Kidney epithelial cell (primary cell): ENCODE results near the gene RAB20. TPM values are rescaled to one million over a fixed set of nuclear protein-coding genes. Genes with fewer than 3 reads are reported as not detected.

Source experiments
- DNase-seq: peaks from one replicate; pipeline ENCODE4 v3.0.0-alpha.2; 2010; ENCODE audit warnings: low read depth
- H3K27me3 ChIP-seq: 2 replicates; pipeline ENCODE4 v1.6.0; 2011; ENCODE audit warnings: low read length; ENCODE audit not compliant: control insufficient read depth, insufficient read depth
- H3K36me3 ChIP-seq: 2 replicates; pipeline ENCODE4 v1.5.1; 2011; ENCODE audit warnings: low read length; ENCODE audit not compliant: control insufficient read depth, insufficient read depth
- H3K4me3 ChIP-seq: 2 replicates; pipeline ENCODE4 v1.5.1; 2011; ENCODE audit warnings: low read depth, mild to moderate bottlenecking, control low read depth, low read length
- total RNA-seq: library from RNA; depleted of rRNA; stranded (reverse); fragments of >200 nt; gene quantifications from 2 replicates; pipeline ENCODE4 v1.2.3, GENCODE V29; 2015
- TF ChIP-seq, protein P1 (sequence below): IDR thresholded peaks from 2 replicates; pipeline ENCODE4 v1.5.1; 2011; ENCODE audit warnings: mild to moderate bottlenecking, moderate library complexity, low read length, control low read depth, inconsistent platforms; ENCODE audit not compliant: insufficient read depth, poor library complexity, severe bottlenecking

RAB20 gene
- total RNA-seq, 1 donor from 2014 or later = 7.4 TPM

DNA sequence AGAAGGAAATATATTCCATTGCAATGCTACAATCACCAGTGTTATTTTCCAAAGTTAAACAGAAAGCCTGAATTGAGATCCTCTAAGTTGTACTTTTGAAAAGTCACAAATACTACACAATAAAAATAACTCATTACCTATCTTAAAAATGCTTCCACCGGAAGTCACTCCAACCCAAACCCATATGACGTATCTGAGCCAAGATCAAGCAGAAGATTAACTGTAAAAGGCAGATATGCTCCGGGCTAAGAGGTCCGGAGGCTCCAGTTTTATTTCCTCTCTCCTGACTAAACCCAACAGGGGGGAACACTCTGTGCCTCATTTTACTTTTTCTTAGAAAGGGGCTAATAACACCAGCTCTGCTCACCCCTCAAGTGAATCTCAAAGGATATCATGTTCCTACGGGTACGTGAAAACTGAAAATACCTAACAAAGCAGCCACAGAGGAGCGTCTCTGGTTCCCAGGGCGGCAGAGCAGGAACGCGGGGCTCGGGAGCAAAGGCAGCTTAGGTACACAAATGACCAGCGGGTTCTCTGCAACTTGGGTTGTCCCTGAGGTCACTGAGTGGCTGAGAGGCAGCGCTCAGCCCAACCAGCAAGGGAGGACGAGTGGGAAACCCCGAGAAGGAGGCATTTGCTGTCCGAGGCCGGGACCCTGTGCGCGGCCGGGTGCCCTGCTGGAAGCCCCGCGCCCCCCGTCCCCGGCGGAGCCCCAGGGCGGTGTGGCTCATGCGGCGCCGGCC is 750 bp downstream of the RAB20 start:
- DNase-seq = no peak
- H3K36me3 ChIP-seq = no peaks in the 10 kb centered on the region
- TF ChIP-seq, protein P1, sequence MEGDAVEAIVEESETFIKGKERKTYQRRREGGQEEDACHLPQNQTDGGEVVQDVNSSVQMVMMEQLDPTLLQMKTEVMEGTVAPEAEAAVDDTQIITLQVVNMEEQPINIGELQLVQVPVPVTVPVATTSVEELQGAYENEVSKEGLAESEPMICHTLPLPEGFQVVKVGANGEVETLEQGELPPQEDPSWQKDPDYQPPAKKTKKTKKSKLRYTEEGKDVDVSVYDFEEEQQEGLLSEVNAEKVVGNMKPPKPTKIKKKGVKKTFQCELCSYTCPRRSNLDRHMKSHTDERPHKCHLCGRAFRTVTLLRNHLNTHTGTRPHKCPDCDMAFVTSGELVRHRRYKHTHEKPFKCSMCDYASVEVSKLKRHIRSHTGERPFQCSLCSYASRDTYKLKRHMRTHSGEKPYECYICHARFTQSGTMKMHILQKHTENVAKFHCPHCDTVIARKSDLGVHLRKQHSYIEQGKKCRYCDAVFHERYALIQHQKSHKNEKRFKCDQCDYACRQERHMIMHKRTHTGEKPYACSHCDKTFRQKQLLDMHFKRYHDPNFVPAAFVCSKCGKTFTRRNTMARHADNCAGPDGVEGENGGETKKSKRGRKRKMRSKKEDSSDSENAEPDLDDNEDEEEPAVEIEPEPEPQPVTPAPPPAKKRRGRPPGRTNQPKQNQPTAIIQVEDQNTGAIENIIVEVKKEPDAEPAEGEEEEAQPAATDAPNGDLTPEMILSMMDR = no peak
- peak overlapping the region; percentile 77 for H3K4me3 ChIP-seq
- H3K27me3 ChIP-seq = peaks cover 2% of the 10 kb centered on the region

DNA sequence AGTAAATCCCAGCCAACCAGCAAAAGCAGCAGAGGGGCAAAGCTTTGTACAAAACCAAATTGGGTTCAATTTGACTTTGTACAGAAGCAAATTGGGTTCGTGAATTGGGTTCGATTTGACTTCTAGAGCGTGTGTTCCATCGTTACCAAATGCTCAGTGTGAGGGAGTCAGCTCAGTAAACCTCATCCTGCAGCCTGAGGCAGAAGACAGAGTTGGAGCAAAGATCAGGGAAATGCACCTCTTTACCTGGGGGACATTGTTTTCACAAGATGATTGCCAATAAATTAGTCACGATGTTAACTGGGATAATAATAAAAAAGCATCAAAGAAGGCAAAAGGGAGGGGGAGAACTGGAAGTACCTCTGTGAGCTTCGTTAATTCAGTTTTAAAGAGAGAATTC is 1.5 kb downstream of the RAB20 start:
- no peak overlapping the region for H3K4me3 ChIP-seq
- DNase-seq = no peak
- TF ChIP-seq, protein P1 = no peak
- H3K27me3 ChIP-seq = peaks cover 2% of the 10 kb centered on the region
- H3K36me3 ChIP-seq = no peaks in the 10 kb centered on the region

DNA sequence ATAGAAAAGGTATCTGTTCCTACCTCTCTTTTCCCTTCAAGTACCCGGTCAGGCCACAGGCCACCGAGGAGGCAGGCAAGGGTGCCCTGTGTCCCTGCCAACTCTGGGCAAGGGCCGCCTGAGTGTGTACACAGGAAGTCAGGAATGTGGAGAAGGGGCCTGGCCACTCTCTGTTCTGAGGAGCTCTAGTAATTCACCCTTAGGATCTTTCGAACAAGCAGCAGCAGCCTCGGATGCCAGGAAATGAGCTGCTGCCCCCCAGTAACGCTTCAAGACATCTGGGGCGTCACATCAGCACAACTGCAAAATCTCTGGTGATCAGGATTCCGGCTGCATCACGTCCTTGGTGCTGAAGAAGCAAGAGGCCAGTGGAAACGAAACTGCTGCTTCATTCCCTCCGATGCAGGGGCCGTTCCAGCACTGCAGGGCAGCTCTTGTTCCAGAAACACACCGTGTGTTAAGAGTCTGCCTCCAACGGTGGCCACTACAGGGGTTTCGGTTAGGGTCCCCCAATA is 2.0 kb downstream of the RAB20 start:
- Histone ChIP-seq H3K27me3 (peaks cover 2% of the 10 kb centered on the region), H3K36me3 (no peaks in the 10 kb centered on the region), H3K4me3 (no peak overlapping the region)
- TF ChIP-seq, protein P1 = no peak
- no peak for DNase-seq

DNA sequence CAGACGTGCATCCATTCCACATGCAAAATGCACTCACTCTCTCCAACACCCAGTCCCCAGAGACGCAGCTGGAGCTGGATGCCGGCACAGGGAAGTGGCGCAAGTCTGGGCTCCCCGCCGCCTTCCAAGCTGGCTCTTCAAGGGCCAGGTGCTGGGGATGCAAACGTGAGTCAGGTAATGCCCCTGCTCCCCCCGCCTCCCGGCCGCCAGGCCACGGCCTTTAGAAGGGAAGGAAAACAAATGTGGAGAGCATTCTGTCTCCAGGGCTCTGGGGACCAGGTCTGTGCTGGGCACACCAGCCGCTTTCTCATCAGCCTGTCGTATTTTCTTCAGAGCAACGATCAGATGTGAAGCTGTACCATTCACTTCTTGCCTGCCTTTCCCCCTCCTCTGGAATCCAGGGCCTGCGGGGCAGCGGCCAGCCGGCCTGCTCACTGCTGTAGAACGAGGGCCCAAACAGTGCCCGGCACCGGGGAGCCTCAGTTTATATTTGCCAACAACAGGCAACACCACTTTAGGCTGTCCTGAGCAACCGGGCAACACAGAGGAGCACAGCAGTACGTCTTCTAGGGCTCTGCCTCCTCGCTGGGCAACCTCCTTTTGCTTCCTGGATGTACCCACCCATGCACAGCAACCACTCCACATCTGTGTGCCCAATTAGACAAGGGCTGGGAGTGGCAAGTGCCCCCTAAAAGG is 3.8 kb downstream of the RAB20 start:
- TF ChIP-seq, protein P1 = no peak
- no peaks in the 10 kb centered on the region for H3K27me3 ChIP-seq
- no peak overlapping the region for H3K4me3 ChIP-seq
- no peak for DNase-seq
- no peaks in the 10 kb centered on the region for H3K36me3 ChIP-seq

DNA sequence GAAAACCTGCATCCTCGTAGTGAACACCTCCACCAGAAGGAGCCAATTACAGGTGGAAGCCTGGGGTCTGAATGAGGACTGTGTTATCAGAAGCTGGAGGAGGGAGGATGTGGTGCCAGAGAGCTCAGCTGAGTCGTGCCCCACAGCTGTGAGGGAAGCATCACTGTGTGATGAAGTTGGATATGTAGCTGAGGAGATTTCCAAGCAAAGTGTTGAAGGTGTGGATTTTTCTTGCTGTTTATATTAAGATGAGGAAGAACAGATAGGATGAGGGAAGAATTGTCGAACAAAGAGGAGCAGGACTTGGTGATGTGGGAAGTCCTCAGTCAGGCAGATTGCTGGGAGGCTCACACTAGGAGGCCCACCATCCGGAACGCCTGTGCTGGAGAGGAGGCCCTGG is 4.4 kb downstream of the RAB20 start:
- DNase-seq = no peak
- TF ChIP-seq, protein P1 = no peak
- H3K4me3 ChIP-seq = no peak overlapping the region

DNA sequence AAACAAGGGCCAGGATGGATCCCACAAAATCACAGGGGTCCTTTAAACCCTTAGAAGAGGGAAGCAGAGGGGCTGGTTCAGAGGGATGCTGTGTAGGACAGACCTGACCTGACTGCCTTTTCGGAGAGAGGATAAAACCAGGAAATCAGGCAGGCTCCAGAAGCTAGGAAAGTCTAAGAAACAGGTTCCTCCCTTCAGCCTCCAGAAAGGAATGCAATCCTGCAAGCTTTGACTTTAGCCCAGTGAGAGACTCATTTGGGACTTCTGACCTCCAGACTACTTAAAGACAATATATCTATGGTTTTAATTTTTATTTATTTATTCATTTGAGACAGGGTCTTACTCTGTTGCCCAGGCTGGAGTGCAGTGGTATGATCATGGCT is 5.3 kb downstream of the RAB20 start:
- TF ChIP-seq, protein P1 = no peak
- no peak overlapping the region for H3K4me3 ChIP-seq
- DNase-seq = no peak

More for the DNA sequence above, 4.4 kb downstream of the RAB20 start:
- Histone ChIP-seq H3K36me3 (no peaks in the 10 kb centered on the region), H3K27me3 (no peaks in the 10 kb centered on the region)

More for the DNA sequence above, 5.3 kb downstream of the RAB20 start:
- H3K27me3 ChIP-seq = no peaks in the 10 kb centered on the region
- H3K36me3 ChIP-seq = no peaks in the 10 kb centered on the region
